ENCODE measurements around the gene ARTN. TPM values are rescaled to one million over a fixed set of nuclear protein-coding genes. Genes with fewer than 3 reads are reported as not detected.

ARTN gene
- total and polyA plus RNA-seq, 9 of the 15 experiments (the other 6 are each of a cell fraction or from before 2014, with no cell fraction given), result 0.06 to 0.38 TPM; not detected in 7

GRCh38 chr1:43946236-43947060, 12.8 kb downstream of the ARTN start, which contains the start of gene IPO13 (continued):
- TF ChIP-seq ZMIZ1 (IDR thresholded peaks at IDR 0.05; ENCODE audit: low read depth in 2 of 2, low read length in 2 of 2), result peak in 1 of 2 experiments; percentile 16; a peak in 1 of 4 replicates
- peak; percentile 26; the same call in 1 of the 2 replicates for TF ChIP-seq TCF3 (CRISPR knock-in tag; IDR thresholded peaks at IDR 0.05)
- TF ChIP-seq CTCFL (IDR thresholded peaks at IDR 0.05; ENCODE audit: borderline replicate concordance, insufficient read depth, low read depth, low read length, poor library complexity, severe bottlenecking), result peak; percentile 84
- peak; percentile 82 for TF ChIP-seq NEUROD1 (IDR thresholded peaks at IDR 0.05; ENCODE audit: borderline replicate concordance, low read depth, low read length, partially characterized antibody)
- peak; percentile 65 for TF ChIP-seq ARID2 (IDR thresholded peaks at IDR 0.05)
- TF ChIP-seq ZC3H4 (CRISPR knock-in tag; IDR thresholded peaks at IDR 0.05; ENCODE audit: borderline replicate concordance), result no peak
- TF ChIP-seq NR4A1 (CRISPR knock-in tag; IDR thresholded peaks at IDR 0.05), result no peak
- TF ChIP-seq NR4A1 (tag; IDR thresholded peaks at IDR 0.05), result peak; percentile 91
- TF ChIP-seq ZNF197 (CRISPR knock-in tag; IDR thresholded peaks at IDR 0.05; ENCODE audit: low read depth), result 0 out of 2 replicates have a peak, but pooled peaks have one; percentile 87
- TF ChIP-seq MEIS2 (IDR thresholded peaks at IDR 0.05; ENCODE audit: partially characterized antibody), result peak; percentile 78
- TF ChIP-seq GMEB1 (CRISPR knock-in tag; IDR thresholded peaks at IDR 0.05), result peak; percentile 72
- TF ChIP-seq GTF2B (IDR thresholded peaks at IDR 0.05; ENCODE audit: extremely low read depth, insufficient read length), result no peak
- peak; percentile 91 for TF ChIP-seq SUPT5H (IDR thresholded peaks at IDR 0.05)
- TF ChIP-seq CBX5 (IDR thresholded peaks at IDR 0.05; ENCODE audit: borderline replicate concordance, low read depth), result no peak
- no peak for TF ChIP-seq ZNF444 (CRISPR knock-in tag; IDR thresholded peaks at IDR 0.05)
- TF ChIP-seq E2F1 (CRISPR knock-in tag; IDR thresholded peaks at IDR 0.05), result peak; percentile 83; the same call in 1 of the 2 replicates
- peak; percentile 89 for TF ChIP-seq SAP30 (IDR thresholded peaks at IDR 0.05; ENCODE audit: borderline replicate concordance, insufficient read depth, low read depth, low read length, poor library complexity, severe bottlenecking)

Data from K562 (cell line).